NB4 (cell line): Measurements from ENCODE around the gene PLEKHJ1.

ENCODE experiments used
- POLR2A ChIP-seq: IDR thresholded peaks from 2 replicates; pipeline ENCODE4 v1.6.1; 2011; ENCODE audit warnings: mild to moderate bottlenecking; ENCODE audit not compliant: insufficient read length; ENCODE audit errors: extremely low read depth
- TF ChIP-seq, protein P1 (sequence below): IDR thresholded peaks from one replicate; pipeline ENCODE4 v1.5.1; 2012; ENCODE audit warnings: low read depth, low read length
- TF ChIP-seq, protein P2 (sequence below): IDR thresholded peaks from 2 replicates; pipeline ENCODE4 v1.6.1; 2011; ENCODE audit warnings: low read depth, low read length

DNA sequence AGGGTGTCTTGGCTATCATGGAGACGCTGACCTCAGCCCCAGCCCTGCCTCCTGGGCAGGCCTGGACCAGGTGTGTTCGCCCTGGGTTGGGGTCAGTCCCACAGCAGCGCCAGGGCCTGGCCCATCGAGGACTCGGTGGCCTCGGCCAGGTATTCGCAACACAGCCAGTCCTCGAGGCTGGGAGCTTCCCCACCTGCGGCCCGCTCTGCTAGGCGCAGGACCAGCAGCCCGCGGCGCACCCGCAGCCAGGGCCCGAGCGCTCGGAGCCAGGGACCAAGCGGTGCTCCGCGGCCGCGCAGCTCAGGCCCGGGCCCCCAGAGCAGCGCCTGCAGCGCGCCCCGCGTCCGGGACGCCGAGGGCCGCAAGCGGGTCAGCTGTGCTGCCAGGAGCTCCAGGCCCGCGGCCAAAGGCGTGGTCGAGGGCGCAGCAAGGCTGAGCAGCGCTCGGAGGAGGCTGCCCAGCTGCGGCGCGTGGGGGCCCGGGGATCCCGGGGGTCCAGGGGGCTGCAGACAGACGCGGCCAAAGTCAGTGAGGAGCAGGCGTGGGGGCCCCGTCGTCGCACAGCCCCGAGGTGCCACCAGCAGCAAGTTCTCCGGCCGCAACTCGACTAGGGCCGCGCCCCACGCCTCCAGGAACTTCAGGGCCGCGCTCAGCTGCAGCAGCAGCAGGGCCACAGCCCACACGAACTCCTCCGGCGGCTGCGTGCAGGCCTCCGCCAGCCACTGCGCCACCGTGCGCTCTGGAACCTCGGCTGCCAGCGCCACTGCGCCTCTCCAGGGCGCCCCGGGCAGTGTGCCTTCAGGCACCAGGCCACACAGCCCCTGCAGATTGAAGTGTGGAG, 39.7 kb upstream of the PLEKHJ1 start:
- TF ChIP-seq POLR2A, result no peak
- TF ChIP-seq, protein P1, sequence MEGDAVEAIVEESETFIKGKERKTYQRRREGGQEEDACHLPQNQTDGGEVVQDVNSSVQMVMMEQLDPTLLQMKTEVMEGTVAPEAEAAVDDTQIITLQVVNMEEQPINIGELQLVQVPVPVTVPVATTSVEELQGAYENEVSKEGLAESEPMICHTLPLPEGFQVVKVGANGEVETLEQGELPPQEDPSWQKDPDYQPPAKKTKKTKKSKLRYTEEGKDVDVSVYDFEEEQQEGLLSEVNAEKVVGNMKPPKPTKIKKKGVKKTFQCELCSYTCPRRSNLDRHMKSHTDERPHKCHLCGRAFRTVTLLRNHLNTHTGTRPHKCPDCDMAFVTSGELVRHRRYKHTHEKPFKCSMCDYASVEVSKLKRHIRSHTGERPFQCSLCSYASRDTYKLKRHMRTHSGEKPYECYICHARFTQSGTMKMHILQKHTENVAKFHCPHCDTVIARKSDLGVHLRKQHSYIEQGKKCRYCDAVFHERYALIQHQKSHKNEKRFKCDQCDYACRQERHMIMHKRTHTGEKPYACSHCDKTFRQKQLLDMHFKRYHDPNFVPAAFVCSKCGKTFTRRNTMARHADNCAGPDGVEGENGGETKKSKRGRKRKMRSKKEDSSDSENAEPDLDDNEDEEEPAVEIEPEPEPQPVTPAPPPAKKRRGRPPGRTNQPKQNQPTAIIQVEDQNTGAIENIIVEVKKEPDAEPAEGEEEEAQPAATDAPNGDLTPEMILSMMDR, result no peak
- TF ChIP-seq, protein P2, sequence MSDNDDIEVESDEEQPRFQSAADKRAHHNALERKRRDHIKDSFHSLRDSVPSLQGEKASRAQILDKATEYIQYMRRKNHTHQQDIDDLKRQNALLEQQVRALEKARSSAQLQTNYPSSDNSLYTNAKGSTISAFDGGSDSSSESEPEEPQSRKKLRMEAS, result no peak
